HG03457 (cell line): ENCODE results near the gene LYZ.

ENCODE experiments used
- ATAC-seq: cut with Tn5 transposase; IDR thresholded peaks from one replicate; pipeline ENCODE4 v1.9.1; 2021; ENCODE audit warnings: moderate number of reproducible peaks; ENCODE audit not compliant: unreplicated experiment

The LYZ gene

DNA sequence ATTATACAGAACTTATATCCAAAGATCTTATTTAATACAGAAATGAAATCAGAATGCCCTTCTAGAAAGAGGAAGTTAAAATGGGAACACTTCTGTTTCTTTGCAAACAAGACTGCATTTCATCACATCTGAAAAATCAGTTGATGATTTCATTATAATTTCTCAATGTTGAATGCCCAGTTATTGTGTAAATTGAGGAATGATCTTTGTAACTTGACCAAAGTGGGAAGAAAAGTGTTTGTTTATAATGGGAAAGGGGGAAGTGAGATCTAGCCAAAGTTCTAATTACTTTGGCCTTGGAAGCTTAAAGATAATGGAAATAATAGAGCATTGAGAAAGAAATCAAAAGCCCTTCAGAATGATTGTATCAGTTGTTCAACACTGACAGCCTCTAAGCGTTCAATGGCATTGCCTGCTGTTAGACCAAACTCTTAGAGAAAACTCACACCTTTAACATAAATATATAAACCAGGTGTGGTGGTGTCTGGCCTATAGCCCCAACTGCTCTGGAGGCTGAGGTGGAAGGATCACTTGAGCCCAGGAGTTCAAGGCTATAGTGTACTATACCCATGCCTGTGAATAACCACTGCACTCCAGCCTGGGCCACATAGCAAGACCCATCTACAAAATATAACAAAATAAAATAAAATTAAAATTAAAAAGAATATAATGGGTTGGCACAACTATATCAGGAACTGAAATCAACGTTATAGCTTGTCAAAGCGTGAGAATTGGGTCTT, 9.9 kb upstream of the LYZ start:
- no peak for ATAC-seq

DNA sequence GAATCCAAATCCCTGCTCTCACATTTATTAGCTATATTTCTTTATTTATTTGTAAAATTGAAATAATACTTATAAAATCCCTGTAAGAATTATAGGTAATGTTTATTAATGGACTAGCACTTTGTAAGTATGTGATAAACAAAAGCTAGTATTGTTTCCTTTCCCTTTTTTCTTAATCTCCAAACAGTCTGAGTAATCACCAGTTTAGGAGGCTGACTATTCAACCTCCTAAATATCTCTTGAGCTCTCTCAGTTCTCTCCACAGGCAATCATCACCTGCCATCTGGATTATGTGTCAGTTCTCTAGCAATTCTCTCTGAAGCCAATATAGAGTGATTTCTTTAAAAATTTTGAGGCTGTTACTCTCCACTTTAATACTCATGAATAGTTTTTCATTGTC, 9.2 kb upstream of the LYZ start:
- ATAC-seq: no peak

DNA sequence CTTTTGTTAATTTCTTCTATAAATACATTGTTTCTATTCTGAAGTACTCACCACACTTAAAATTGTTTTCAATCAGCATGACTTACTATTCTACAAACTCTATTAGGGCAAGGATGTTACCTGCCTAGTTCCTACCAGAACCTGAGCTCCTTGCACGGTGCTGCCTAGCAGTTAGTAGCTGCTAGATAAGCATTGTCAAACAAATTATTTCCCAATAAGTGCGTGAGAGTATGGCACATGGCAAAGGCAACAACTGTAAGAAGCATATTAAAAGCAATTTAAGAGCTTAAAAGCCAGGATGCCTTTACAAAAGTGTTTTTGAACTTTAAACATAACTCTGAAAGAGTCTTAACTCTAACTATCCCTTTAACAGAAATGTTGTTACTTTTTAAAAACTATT, 8.2 kb upstream of the LYZ start:
- ATAC-seq: no peak

DNA sequence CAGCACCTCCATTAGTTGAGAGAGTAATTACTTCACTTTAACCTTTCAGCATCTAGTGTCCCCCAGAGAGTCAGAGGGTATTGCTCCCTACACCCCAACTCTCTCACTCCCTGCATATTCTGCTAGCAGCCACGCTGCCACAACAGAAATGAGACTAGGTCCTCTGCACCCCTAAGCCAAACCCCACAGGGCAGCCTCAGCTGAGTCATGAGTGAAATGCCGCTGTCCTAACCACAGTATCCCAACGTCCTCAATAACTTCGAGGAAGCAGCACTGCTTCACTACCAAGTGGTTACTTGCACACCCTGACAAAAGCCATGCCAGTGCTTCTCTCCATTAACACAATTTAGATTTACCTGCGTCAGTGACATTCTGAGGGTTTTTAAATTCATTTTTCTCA, 6.9 kb upstream of the LYZ start:
- ATAC-seq: no peak

DNA sequence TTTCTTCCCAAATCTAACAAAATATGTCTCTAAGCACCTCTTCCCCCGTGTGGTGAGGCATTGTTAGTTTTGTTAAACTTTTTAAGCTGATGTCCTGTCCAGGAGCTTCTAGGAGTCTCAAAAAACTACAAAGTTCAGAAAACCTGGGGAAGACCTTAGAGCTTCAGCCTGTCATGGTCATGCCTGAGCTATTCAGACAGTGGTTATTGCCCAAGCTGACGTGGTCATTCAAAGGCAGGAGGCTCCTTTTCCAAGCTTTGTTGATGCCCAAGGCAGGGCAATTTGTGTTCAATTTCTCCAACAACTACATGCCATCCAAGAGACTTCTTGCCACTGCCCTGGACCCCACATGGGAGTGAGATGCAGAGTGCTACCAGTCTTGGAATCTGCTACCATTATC, 5.8 kb upstream of the LYZ start:
- no peak for ATAC-seq

DNA sequence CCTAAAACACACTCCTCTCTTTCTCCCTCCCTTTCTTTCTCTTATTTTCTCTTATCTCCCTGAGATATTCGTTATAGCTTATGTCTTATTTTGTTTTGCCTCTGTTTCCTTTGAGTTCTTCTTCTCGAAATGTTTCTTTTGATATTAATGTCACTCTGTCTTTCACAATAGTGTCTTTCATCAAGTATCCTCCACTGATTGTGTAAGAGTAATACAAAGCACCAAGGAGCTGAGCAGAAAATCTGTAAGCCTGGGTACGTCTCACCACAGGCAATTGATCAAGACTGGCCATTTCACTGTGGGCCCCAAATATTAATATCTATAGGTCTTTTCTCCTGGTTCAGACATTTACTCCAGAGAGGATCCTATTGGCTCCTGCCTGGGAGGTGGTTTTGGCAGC, 4.8 kb upstream of the LYZ start:
- ATAC-seq: no peak

DNA sequence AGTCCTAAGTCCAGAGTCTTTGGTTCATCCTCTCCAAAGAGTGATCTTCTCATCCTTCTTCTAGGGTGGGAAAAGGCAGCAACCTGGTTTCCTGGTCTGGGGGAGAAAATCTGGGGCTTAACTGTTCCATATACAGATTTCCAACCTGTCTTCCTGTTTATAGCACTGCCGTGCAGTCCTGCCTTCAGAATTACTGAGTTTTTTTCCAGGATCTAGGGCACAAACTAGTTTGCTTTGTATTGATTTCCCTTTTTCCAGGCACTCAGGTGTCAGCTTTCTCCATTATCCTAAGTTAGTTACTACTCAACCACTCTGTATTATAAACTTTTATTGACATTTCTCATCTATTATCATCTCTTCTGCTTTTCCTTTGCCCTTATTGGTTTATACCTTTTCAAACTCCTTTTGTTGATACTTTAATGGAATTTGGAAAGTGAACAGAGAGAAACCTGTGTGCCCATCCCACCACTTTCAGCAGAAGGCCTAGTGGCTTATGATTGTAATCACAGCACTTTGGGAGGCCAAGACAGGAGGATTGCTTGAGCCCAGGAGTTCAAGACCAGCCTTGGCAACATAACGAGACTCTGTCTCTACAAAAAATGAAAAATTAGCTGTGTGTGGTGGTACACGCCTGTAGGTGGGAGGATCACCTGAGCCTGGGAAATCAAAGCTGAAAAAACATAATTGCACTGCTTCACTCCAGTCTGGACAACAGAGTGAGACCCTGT, 4.1 kb upstream of the LYZ start:
- ATAC-seq: no peak

DNA sequence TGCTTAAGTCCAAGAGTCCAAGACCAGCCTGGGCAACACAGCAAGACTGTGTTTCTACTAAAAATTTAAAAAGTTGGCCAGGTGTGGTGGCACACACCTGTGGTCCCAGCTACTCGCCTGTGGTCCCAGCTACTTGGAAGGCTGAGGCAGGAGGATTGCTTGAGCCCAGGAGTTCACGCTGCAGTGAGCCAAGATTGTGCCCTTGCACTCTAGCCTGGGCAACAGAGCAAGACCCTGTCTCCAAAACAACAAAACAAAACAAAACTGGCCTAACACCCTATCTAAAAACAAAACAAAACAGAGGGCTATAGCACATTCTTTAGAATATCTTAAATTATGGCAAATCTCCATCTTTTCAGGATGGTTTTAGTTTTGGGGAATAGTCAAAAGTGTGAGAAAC, 3.1 kb upstream of the LYZ start:
- ATAC-seq: no peak

DNA sequence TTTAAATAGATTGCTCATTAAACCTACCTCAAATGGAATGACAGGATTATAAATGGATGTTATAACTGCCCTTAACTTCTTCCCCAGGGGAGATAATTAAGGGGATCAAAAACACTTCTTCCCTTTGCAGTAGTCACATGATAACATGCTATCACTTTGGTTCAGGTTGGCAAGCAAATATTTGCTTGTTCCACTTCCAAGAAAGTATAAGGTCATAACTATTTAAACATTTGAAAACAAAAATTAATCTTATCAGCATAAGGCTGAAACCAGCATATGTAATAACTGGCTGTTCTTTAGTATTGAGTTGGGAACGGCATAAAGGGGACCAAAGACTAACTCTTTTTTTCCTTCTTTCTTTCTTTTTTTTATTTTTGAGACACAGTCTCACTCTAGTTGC, 2.4 kb upstream of the LYZ start:
- no peak for ATAC-seq

DNA sequence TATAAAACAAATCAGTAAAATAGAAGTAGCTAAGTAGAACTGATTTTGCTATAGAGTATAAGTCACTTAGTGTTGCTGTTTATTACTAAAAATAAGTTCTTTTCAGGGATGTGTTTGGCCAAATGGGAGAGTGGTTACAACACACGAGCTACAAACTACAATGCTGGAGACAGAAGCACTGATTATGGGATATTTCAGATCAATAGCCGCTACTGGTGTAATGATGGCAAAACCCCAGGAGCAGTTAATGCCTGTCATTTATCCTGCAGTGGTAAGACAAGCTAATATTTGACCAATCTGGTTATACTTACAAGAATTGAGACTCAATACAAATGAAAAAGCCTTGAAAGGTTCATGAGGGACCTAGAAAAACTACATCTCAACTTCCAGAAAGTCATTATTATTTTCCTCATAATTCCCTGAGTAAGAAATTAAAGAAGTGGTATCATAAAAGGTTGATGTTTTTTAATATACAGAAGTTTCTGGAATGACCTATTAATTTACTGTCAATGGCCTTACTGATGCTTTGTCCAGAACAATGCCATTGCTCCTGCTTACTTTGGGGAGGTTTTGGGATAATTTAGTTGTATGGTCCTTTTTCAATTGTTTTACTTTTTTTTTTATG, 1.9 kb downstream of the LYZ start:
- no peak for ATAC-seq

DNA sequence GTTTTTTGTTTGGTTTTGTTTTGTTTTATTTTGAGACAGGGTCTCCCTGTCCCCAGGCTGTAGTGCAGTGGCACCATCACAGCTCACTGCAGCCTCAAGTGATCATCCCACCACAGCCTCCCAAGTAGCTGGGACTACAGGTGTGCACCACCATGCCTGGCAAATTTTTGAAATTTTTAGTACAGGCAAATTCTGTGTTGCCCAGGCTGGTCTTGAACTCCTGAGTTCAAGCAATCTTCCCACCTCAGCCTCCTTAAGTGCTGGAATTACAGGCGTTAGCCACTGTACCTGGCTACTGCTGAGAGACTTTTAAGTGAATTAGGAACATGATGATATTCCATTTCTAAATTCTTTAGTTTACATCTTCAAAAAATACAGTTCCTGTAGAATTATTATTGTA, 2.6 kb downstream of the LYZ start:
- ATAC-seq: no peak

DNA sequence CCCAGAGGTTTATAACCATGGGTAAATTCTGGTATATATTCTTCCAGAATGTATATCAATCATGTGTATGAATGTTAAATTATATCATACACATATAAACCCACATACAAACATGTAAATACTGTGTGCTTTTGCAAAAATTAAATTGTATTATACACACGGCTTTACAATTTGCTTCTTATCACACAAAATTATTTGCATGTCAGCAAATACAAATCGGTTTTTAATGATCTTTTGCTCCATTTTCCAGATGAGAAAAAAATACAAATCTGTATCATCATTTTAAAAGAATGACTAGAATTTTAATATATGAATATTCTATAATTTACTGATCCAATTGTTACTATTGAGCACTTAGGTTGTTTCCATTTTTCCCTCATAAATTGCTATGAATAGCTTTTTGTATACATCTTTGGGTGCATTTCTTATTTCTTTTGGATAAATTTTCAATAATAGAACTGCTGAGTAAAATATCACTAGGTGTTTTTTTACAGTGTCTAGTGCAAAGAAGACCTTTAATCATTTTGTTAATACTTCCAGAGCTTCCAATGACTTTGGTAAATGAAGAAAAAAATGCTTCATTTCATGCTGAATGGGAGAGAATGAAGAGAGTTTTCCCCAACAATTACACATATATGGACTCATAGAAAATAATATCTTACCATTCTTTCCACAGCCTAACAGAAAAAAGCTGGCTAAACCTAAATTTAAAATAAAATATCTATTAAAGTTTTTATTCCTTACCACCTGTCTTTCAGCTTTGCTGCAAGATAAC, 3.5 kb downstream of the LYZ start:
- ATAC-seq: no peak

DNA sequence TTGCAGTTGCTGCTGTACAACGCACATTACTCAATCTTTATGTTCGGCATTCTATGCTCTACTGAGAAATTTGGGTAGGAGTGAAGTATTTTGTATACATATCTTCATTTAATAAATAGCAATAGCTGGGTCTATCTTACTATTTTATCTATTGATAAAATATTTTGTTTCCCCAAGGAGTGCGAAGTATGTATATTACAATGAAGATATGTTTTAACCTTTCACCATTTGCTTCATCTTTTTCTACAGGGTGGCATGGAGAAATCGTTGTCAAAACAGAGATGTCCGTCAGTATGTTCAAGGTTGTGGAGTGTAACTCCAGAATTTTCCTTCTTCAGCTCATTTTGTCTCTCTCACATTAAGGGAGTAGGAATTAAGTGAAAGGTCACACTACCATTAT, 4.7 kb downstream of the LYZ start:
- ATAC-seq: no peak

DNA sequence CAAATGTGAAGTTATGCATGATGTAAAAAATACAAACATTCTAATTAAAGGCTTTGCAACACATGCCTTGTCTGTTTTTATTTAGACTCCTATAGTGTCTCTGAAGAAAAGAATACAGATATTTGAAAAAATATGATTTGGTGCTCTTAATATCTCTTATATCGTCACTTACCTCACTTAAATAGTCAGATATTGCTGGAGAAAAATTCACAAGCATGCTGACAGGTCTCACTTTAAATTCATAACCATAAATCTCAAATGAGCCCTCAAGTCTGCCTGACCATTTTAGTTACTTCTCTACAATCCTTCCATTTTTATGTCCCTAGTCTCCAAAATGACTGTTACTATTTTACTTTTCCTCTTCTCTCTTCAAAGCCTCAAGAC, 6.0 kb downstream of the LYZ start:
- no peak for ATAC-seq

DNA sequence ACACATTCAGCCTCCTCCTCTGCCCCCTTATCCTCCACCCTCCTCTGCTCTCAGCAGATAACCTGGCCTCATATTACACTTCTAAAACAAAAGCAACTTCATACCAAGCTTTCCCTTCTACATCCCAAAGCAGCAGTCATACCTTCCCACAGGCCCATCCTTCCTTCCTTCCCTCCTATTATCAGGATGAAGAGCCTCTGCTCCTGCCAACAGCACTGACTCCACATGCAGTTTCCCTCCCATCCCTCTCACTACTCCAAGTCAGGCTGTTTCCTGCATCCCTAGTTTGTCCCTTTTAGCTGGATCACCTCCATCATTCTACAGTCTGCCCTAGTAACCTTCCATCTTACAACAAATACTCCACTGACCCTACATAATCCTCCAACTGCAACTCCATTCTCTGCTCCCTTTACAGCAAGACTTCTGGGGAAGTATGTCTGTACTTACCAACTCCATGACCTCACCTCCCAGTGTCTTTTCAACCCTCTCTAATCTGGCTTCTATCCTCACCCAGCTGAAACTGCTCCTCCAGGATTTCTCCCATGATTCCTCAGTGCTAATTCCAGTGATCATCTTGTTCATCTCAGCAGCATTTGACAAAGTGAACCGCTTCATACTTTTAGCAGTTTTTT, 6.5 kb downstream of the LYZ start:
- no peak for ATAC-seq

DNA sequence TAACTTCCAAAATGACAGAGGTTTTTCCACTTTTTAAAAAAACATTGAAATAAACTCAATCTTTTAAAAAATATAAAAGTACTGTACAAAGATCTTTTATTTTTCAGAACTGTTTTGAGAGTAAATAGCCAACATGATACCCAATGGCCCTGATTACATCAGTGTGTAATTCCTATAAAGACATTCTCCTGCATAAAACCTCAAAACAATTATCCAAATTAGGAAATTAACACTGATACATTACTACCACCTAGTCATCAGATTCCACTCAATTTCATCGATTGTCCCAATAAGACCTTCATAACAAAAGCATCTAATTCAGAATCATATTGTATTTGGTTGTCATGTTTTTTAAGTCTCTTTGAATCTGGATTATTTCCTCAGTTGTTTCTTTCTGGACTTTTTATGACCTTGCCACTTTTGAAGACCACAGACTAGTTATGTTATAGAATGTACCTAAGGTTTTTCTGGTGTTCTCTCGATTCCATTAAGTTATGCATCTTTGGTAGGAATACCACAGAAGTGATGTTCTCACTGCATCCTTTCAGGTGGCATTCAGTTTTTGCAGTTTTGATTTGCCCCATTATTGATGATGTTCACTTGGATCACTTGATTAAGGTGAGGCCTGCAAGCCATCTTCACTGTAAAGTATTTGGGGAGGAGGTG, 7.3 kb downstream of the LYZ start:
- no peak for ATAC-seq

DNA sequence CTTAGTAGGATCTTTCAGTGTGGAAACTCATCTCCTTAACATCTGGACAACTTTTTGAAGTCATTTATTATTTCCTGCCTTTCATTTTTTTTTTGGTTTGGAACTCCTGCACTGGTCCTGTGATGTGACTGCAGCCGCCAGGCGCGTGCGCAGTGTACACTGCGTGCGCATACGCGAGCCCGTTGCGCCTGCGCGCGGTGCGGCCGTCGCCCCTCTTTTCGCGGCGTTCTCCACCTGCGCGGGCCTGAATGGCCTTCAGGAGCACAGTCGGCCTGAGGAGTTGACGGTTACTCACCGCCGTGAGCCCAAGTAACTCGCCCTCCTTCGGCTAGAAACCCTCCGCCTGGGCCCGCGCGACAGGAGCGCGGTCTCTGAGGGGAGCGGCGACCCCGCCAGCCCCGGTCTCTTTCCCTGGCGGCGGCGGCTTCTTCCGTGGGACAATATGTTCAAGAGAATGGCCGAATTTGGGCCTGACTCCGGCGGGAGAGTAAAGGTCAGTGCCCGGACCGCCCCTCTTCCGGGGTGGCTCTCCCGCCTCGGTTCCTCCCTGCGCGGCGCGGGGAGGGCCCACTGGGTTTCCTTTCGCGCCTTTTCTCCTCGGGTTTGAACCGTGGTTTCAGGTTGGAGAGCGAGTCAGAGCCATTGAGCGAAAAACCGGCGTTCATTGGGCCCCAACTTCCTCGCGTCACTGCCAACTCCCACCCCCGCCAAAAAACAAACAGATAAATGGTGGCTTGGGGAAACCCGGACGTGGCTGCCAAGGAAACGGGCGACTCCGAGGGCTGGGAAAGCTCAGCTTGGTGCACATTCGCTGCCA, 11.6 kb downstream of the LYZ start, which contains the start of gene YEATS4:
YEATS4 (plus strand) TSS at position 213 of the 817 bp plus-strand sequence; CDS start at position 443, 230 bp downstream.
- ATAC-seq: peak; percentile 61

DNA sequence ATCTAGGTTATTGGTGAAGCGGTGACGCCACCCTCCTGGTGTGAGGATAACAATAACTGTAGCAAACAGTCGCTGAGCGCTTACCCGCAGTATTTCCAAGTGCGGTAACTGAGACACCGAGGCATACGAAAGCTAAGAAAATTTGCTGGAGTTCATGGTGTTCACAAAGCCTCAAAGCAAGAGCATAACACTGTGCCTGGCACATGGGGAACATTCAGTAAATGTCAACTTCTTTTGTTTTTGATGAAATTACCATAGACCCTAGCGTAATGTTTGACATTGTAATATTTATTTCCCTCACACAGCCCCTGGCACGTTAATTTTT, 12.1 kb downstream of the LYZ start:
- ATAC-seq: no peak

DNA sequence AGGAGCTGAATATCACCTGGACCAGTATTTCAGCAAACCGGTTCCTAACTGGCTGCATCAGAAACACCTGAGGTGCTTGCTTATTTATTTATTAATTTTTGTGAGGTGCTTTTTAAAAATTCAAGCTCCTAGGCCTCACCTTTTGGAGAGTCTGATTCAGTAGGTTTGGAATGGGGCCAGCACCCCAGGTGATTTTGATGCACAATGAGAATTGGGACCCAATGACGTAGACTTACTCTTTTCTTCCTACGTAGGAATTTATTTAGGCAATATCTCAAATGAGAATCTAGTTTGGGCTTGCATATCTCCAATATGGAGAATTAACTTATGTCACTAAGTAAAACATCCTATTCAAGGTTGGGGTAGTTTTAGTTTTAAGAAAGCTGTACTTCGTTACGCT, 18.6 kb downstream of the LYZ start:
- no peak for ATAC-seq

DNA sequence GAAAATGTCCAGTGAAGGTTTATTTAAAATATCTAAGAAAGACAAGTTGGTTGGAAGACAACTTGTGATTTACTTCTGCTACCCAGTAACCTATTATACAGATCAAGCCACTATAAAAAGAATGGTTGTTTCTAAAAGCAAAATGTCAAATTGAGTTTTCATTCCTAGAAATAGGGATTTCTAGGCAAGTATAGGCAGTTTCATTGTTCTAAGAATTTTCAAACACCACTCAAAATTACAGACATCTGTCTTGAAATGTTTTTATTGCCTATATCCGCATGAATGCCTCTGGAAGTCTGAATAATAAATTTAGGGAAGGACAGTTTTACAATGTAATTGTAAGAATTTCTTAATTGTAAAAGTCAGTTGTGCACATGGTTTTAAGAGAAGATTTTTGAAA, 20.0 kb downstream of the LYZ start:
- no peak for ATAC-seq
